Measurements from ENCODE around the gene ENTR1. TPM values are rescaled to one million over a fixed set of nuclear protein-coding genes. Genes with fewer than 3 reads are reported as not detected.

ENTR1 gene
- polyA plus RNA-seq, 3 donors = 3.3 to 60.0 (median 9.6) TPM

DNA sequence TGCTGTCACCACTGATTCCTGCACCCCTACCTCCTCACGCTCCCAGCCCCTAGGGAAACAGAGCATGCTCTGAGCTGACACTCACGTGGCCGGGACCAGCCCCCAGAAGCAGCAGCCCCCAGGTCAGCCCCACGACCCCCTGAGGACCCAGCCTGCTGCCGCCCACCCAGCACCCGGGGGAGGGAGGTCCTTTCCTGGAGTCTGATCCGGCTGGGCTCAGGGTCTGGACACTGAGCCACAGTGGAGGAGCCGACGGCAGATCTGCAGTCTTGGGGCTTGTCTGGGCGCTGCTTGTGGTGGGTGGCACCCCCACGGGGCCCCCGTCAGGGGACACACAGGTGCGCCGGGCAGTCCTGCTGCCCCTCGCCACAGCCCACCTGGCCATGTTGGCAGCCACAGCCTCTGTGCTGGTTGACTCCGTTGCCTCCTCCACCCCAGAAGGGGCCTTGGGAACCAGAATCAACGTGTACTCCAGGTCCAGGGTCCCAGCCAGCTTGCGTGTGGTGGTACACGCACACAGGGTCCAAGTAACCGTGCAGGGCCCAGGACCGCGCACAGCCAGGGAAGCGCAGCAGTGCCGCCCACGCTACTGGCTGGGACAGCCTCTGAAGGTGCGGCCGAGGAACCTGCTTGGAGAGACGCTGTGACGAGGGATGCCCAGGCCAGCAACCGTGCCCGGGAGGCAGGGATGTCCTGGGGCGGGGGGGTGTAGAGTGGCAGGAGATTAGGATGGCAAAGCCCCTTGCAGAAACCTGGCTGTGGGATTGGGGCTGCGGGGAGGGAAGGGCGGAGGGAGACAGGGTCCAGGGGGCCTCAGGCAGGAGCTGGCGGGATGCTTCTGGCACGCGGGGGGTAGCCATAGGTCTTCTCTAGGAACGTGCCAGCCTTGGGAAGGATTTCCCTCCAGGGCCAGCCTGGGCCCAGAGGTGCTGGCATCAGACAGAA, 50.4 kb downstream of the ENTR1 start:
- H3K27ac Mint-ChIP-seq = no peak overlapping the region
- no peak overlapping the region for H3K27ac ChIP-seq (ENCODE audit: low read depth in 1 of 2, low read length in 2 of 2)
- H3K9me3 Mint-ChIP-seq = peaks cover 0 to 2% (median 0%) of the 10 kb centered on the region in 7 donors
- no peak overlapping the region for H3K4me3 Mint-ChIP-seq
- peaks cover 12% of the 10 kb centered on the region for H4K20me1 ChIP-seq (ENCODE audit: insufficient read depth, low read length)
- TF ChIP-seq CTCF (IDR thresholded peaks at IDR 0.05) = no peak
- 84% methylated on average over 38 of the region's 38 CpGs for WGBS (ENCODE audit: insufficient coverage)
- H3K9me3 ChIP-seq (replicated peaks in 1 of 2; ENCODE audit: control insufficient read depth in 1 of 2, insufficient read depth in 1 of 2, low read length in 2 of 2) = no peaks in the 10 kb centered on the region
- H3K36me3 ChIP-seq (replicated peaks in 1 of 2; ENCODE audit: control insufficient read depth in 1 of 2, insufficient read depth in 2 of 2, low read length in 2 of 2) = no peaks in the 10 kb centered on the region
- H3K4me1 ChIP-seq (ENCODE audit: control insufficient read depth in 1 of 2, insufficient read depth in 2 of 2, low read length in 2 of 2) = peaks cover 18 to 22% of the 10 kb centered on the region in 2 donors
- H3K4me1 Mint-ChIP-seq = peaks cover 7% of the 10 kb centered on the region
- H3K4me2 ChIP-seq (replicated peaks; ENCODE audit: extremely low read depth, low read length, poor library complexity, severe bottlenecking) = no peak overlapping the region
- DNase-seq = no peak
- peaks cover 1 to 2% (median 2%) of the 10 kb centered on the region in 3 donors for H3K27me3 Mint-ChIP-seq (ENCODE audit: low read depth in 3 of 3)
- H2AFZ ChIP-seq (ENCODE audit: insufficient read depth, low read depth, low read length, poor library complexity, severe bottlenecking) = no peak overlapping the region
- no peaks in the 10 kb centered on the region for H3K27me3 ChIP-seq (ENCODE audit: control insufficient read depth in 2 of 2, insufficient read depth in 2 of 2, low read length in 2 of 2)
- no peaks in the 10 kb centered on the region for H3K36me3 Mint-ChIP-seq
- no peak overlapping the region for H3K4me3 ChIP-seq (replicated peaks in 1 of 3; ENCODE audit: low read depth in 2 of 3, low read length in 3 of 3)
- H3K9ac ChIP-seq (ENCODE audit: insufficient read depth, low read length, poor library complexity, severe bottlenecking) = no peak overlapping the region
- intact Hi-C loops (cut with micrococcal nuclease) = loop anchor here (5.0 to 10.0 kb wide), 4 partner anchors 42 to 125 kb away; partner anchors contain the start of genes ENTR1 (in 1 of the 2), PMPCA (in 1 of the 2), QSOX2 (in 1 of the 2) and SEC16A (in 1 of the 2)
- H3K79me2 ChIP-seq (ENCODE audit: insufficient read depth, low read length) = no peaks in the 10 kb centered on the region

GRCh38 chr9:136358888-136359287, 51.5 kb downstream of the ENTR1 start:
- Histone ChIP-seq H3K9ac (ENCODE audit: insufficient read depth, low read length, poor library complexity, severe bottlenecking) (no peak overlapping the region), H3K4me2 (replicated peaks; ENCODE audit: extremely low read depth, low read length, poor library complexity, severe bottlenecking) (no peak overlapping the region), H3K36me3 (replicated peaks in 1 of 2; ENCODE audit: control insufficient read depth in 1 of 2, insufficient read depth in 2 of 2, low read length in 2 of 2) (no peaks in the 10 kb centered on the region), H3K27ac (ENCODE audit: low read depth in 1 of 2, low read length in 2 of 2) (no peak overlapping the region), H3K4me3 (replicated peaks in 1 of 3; ENCODE audit: low read depth in 2 of 3, low read length in 3 of 3) (no peak overlapping the region), H3K79me2 (ENCODE audit: insufficient read depth, low read length) (no peaks in the 10 kb centered on the region), H3K9me3 (replicated peaks in 1 of 2; ENCODE audit: control insufficient read depth in 1 of 2, insufficient read depth in 1 of 2, low read length in 2 of 2) (no peaks in the 10 kb centered on the region), H2AFZ (ENCODE audit: insufficient read depth, low read depth, low read length, poor library complexity, severe bottlenecking) (no peak overlapping the region), H3K4me1 (ENCODE audit: control insufficient read depth in 1 of 2, insufficient read depth in 2 of 2, low read length in 2 of 2) (peaks cover 6 to 11% of the 10 kb centered on the region in 2 donors), H4K20me1 (ENCODE audit: insufficient read depth, low read length) (peaks cover 6% of the 10 kb centered on the region), H3K27me3 (ENCODE audit: control insufficient read depth in 2 of 2, insufficient read depth in 2 of 2, low read length in 2 of 2) (no peaks in the 10 kb centered on the region)
- H3K27ac Mint-ChIP-seq = no peak overlapping the region
- WGBS (ENCODE audit: insufficient coverage) = 78% methylated on average over 1 of the region's 2 CpGs
- H3K27me3 Mint-ChIP-seq (ENCODE audit: low read depth in 3 of 3) = no peaks in the 10 kb centered on the region
- H3K9me3 Mint-ChIP-seq = no peaks in the 10 kb centered on the region
- no peaks in the 10 kb centered on the region for H3K36me3 Mint-ChIP-seq
- H3K4me3 Mint-ChIP-seq = no peak overlapping the region
- DNase-seq = no peak
- no peaks in the 10 kb centered on the region for H3K4me1 Mint-ChIP-seq
- no peak for TF ChIP-seq CTCF (IDR thresholded peaks at IDR 0.05)
- intact Hi-C loops (cut with micrococcal nuclease) = no loop called here

All from CD14-positive monocyte (primary cell).